ENCODE data around the gene COL6A1. TPM values are rescaled to one million over a fixed set of nuclear protein-coding genes. Genes with fewer than 3 reads are reported as not detected.

COL6A1 gene, protein sequence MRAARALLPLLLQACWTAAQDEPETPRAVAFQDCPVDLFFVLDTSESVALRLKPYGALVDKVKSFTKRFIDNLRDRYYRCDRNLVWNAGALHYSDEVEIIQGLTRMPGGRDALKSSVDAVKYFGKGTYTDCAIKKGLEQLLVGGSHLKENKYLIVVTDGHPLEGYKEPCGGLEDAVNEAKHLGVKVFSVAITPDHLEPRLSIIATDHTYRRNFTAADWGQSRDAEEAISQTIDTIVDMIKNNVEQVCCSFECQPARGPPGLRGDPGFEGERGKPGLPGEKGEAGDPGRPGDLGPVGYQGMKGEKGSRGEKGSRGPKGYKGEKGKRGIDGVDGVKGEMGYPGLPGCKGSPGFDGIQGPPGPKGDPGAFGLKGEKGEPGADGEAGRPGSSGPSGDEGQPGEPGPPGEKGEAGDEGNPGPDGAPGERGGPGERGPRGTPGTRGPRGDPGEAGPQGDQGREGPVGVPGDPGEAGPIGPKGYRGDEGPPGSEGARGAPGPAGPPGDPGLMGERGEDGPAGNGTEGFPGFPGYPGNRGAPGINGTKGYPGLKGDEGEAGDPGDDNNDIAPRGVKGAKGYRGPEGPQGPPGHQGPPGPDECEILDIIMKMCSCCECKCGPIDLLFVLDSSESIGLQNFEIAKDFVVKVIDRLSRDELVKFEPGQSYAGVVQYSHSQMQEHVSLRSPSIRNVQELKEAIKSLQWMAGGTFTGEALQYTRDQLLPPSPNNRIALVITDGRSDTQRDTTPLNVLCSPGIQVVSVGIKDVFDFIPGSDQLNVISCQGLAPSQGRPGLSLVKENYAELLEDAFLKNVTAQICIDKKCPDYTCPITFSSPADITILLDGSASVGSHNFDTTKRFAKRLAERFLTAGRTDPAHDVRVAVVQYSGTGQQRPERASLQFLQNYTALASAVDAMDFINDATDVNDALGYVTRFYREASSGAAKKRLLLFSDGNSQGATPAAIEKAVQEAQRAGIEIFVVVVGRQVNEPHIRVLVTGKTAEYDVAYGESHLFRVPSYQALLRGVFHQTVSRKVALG
- total RNA-seq (ENCODE audit: unreplicated experiment), result 65.5 TPM
- long read RNA-seq, partial matches to known transcripts, result 1 of 2 reads
- long read RNA-seq, other reads (novel, unspliced or antisense), result 1 of 2 reads

DNA sequence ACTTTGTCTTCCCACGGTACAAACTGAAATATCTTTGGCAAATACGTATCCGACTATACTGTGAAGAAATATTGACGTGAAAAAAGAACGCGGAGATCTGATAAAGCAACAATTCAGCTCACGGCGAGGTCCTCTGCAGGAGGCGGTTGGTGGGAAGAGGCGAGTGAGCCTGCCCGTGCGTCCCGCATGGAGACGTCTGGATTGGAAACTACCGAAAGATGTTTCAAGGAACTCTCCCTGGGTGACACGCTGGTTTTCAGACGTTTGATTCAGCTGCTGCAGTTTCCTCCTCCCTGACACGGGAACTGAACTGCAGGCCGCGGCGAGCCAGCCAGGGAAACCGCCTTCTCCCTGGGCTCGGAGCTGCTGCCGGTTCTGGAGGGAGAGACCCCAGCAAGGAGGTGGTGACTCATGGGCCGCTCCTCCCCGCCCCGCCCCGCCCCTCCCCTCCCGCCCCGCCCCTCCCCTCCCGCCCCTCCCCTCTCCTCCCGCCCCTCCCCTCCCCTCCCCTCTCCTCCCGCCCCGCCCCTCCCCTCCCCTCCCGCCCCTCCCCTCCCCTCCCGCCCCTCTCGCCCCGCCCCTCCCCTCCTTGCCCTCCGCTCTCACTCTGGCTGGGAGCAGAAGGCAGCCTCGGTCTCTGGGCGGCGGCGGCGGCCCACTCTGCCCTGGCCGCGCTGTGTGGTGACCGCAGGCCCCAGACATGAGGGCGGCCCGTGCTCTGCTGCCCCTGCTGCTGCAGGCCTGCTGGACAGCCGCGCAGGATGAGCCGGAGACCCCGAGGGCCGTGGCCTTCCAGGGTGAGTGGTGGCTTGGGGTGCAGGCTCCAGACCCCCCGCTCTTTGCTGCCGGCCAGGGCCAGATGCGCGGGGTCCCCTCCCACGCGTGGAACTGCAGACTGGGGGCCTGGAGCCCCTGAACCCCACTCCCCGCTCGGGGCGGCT lies at the start of gene COL6A1:
COL6A1 (plus strand) TSS at position 620 of the 941 bp plus-strand sequence; CDS start at position 701, 81 bp downstream.
- peaks cover 4% of the 10 kb centered on the region for H3K4me1 Mint-ChIP-seq (ENCODE audit: unreplicated experiment)
- TF ChIP-seq, protein P1, sequence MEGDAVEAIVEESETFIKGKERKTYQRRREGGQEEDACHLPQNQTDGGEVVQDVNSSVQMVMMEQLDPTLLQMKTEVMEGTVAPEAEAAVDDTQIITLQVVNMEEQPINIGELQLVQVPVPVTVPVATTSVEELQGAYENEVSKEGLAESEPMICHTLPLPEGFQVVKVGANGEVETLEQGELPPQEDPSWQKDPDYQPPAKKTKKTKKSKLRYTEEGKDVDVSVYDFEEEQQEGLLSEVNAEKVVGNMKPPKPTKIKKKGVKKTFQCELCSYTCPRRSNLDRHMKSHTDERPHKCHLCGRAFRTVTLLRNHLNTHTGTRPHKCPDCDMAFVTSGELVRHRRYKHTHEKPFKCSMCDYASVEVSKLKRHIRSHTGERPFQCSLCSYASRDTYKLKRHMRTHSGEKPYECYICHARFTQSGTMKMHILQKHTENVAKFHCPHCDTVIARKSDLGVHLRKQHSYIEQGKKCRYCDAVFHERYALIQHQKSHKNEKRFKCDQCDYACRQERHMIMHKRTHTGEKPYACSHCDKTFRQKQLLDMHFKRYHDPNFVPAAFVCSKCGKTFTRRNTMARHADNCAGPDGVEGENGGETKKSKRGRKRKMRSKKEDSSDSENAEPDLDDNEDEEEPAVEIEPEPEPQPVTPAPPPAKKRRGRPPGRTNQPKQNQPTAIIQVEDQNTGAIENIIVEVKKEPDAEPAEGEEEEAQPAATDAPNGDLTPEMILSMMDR (IDR thresholded peaks at IDR 0.05; ENCODE audit: unreplicated experiment), result no peak
- no peaks in the 10 kb centered on the region for H3K9me3 Mint-ChIP-seq (ENCODE audit: unreplicated experiment)
- H3K27ac Mint-ChIP-seq (ENCODE audit: unreplicated experiment), result no peak within 1 kb of the TSS
- DNase-seq (ENCODE audit: low spot score), result peak; percentile 74
- H3K27me3 Mint-ChIP-seq (ENCODE audit: unreplicated experiment), result peaks cover 10% of the 10 kb centered on the region
- H3K4me3 Mint-ChIP-seq (ENCODE audit: unreplicated experiment), result peak within 1 kb of the TSS; percentile 51
- peaks cover 11% of the 10 kb centered on the region for H3K36me3 Mint-ChIP-seq (ENCODE audit: low read depth, unreplicated experiment)

DNA sequence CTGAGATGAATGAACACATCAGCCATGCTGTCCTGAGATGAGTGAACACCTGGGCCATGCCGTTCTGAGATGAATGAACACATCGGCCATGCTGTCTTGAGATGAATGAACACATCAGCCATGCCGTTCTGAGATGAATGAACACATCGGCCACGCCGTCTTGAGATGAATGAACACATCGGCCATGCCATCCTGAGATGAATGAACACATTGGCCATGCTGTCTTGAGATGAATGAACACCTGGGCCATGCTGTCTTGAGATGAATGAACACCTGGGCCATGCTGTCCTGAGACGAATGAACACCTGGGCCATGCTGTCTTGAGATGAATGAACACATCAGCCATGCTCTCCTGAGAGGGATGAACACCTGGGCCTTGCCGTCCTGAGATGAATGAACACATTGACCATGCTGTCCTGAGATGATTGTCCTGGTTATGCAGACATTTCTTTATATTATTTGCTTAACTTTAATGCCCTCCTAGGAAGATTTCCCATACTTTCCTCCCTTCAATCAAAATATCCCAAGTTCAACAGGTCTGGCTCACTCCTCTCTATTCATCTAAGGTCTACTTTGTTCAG lies 48.6 kb upstream of the COL6A1 start:
- H3K4me3 Mint-ChIP-seq (ENCODE audit: unreplicated experiment), result no peak overlapping the region
- H3K36me3 Mint-ChIP-seq (ENCODE audit: low read depth, unreplicated experiment), result peaks cover 12% of the 10 kb centered on the region
- TF ChIP-seq, protein P1 (IDR thresholded peaks at IDR 0.05; ENCODE audit: unreplicated experiment), result no peak
- H3K4me1 Mint-ChIP-seq (ENCODE audit: unreplicated experiment), result no peaks in the 10 kb centered on the region
- peaks cover 7% of the 10 kb centered on the region for H3K9me3 Mint-ChIP-seq (ENCODE audit: unreplicated experiment)
- H3K27me3 Mint-ChIP-seq (ENCODE audit: unreplicated experiment), result peaks cover 14% of the 10 kb centered on the region
- H3K27ac Mint-ChIP-seq (ENCODE audit: unreplicated experiment), result no peak overlapping the region
- DNase-seq (ENCODE audit: low spot score), result no peak

DNA sequence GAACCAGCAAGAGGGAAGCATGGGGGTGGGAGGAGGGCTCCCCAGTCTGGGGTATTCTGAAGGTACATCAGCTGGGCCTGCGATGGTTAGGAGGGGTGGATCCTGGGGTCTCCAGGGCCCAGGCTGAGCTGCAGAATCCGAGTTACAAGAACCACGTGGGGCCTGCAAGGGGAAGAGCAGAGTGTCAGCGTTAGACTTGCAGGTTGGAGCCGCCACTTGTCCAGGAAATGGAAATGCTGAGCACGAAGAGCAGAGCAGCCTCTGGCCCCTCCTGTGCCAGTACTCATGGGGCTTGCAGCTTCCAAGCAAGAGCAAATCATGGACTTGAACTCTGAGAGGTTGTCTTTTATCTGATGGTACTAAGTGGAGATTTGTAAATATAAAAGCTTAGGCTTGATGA lies 47.5 kb upstream of the COL6A1 start:
- Mint-ChIP-seq H3K27ac (ENCODE audit: unreplicated experiment) (no peak overlapping the region), H3K4me1 (ENCODE audit: unreplicated experiment) (no peaks in the 10 kb centered on the region), H3K27me3 (ENCODE audit: unreplicated experiment) (peaks cover 13% of the 10 kb centered on the region), H3K9me3 (ENCODE audit: unreplicated experiment) (peaks cover 7% of the 10 kb centered on the region), H3K4me3 (ENCODE audit: unreplicated experiment) (no peak overlapping the region), H3K36me3 (ENCODE audit: low read depth, unreplicated experiment) (peaks cover 12% of the 10 kb centered on the region)
- DNase-seq (ENCODE audit: low spot score), result no peak
- TF ChIP-seq, protein P1 (IDR thresholded peaks at IDR 0.05; ENCODE audit: unreplicated experiment), result no peak

DNA sequence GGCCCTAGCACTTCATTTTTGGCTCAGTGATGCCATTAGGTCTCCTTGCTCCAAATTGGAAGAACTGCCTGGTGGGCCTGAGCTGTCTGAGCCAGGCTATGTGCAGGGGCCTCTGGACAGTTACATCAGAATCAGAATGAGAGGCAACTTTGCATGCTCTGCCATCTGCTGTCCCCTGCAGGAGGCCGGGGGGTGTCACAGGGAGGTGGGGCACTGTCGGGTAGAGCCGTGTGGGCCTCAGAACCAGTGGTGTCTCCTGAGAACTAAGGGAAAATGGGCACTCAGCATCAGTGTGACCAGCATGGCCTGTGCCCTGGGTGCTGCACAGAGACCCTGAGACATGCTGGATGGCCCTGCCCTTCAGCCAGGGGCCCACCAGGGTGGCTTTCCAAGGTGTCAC lies 47.0 kb upstream of the COL6A1 start:
- H3K4me1 Mint-ChIP-seq (ENCODE audit: unreplicated experiment), result no peaks in the 10 kb centered on the region
- TF ChIP-seq, protein P1 (IDR thresholded peaks at IDR 0.05; ENCODE audit: unreplicated experiment), result no peak
- peaks cover 12% of the 10 kb centered on the region for H3K36me3 Mint-ChIP-seq (ENCODE audit: low read depth, unreplicated experiment)
- no peak overlapping the region for H3K27ac Mint-ChIP-seq (ENCODE audit: unreplicated experiment)
- peaks cover 13% of the 10 kb centered on the region for H3K27me3 Mint-ChIP-seq (ENCODE audit: unreplicated experiment)
- DNase-seq (ENCODE audit: low spot score), result no peak
- no peak overlapping the region for H3K4me3 Mint-ChIP-seq (ENCODE audit: unreplicated experiment)
- peaks cover 7% of the 10 kb centered on the region for H3K9me3 Mint-ChIP-seq (ENCODE audit: unreplicated experiment)

All from endothelial cell (in vitro differentiated cells).